Endothelial cell of umbilical vein (primary cell): ENCODE data around the gene DNAJC18. TPM values are rescaled to one million over a fixed set of nuclear protein-coding genes. Genes with fewer than 3 reads are reported as not detected.

Experiments used
- BruUV-seq: library from RNA; stranded (reverse); fragments of 400-500 nt; replicated peaks from 2 replicates; lab custom pipeline; 2021; lab: Mats Ljungman, UMichigan
- CTCF ChIA-PET: fragments of 300-600, 350-600 bp; sonication (Branson Sonifier 250); formaldehyde crosslinking; loops from one replicate; lab custom pipeline; 2021; ENCODE audit warnings: antibody characterized with exemption, inconsistent platforms; lab: Charles Lee
- POLR2A ChIA-PET: fragments of 300-600, 350-600 bp; sonication (Branson Sonifier 250); formaldehyde crosslinking; loops from one replicate; lab custom pipeline; 2021; ENCODE audit warnings: antibody characterized with exemption, inconsistent platforms; lab: Charles Lee
- DNase-seq: peaks from one replicate; pipeline ENCODE4 v3.0.0-alpha.2; 2011; ENCODE audit warnings: low read depth, low spot score
- FAIRE-seq: peaks from 2 replicates; lab custom pipeline; 2011; peaks lifted over from hg19 to GRCh38; lab: Jason Lieb, UNC
- H2AFZ ChIP-seq: 2 replicates; pipeline ENCODE4 v1.6.0; 2012; ENCODE audit warnings: low read depth, low read length, control low read depth, inconsistent platforms
- H3K27ac ChIP-seq: 2 replicates; pipeline ENCODE4 v1.5.1; 2011; ENCODE audit warnings: low read depth, mild to moderate bottlenecking, control low read depth, low read length, moderate library complexity; ENCODE audit not compliant: insufficient read depth
- H3K27me3 ChIP-seq, 2 experiments: 2 replicates each; pipeline versions ENCODE4 v1.6.0 to v1.6.1; 2011; ENCODE audit warnings: low read length in 2 of 2, mixed read lengths in 1 of 2; ENCODE audit not compliant: control insufficient read depth in 2 of 2, insufficient read depth in 2 of 2
- H3K36me3 ChIP-seq, 2 experiments: 2 replicates in 1 of 2; 3 replicates in 1 of 2; pipeline ENCODE4 v1.5.1; 2011; ENCODE audit warnings: low read length in 2 of 2, mild to moderate bottlenecking in 1 of 2, moderate library complexity in 1 of 2; ENCODE audit not compliant: control insufficient read depth in 2 of 2, insufficient read depth in 2 of 2; ENCODE audit errors: extremely low read depth in 1 of 2
- H3K4me1 ChIP-seq: 3 replicates; pipeline ENCODE4 v1.5.1; 2011; ENCODE audit warnings: mild to moderate bottlenecking, low read length; ENCODE audit not compliant: control insufficient read depth, insufficient read depth; ENCODE audit errors: extremely low read depth
- H3K4me2 ChIP-seq: 2 replicates; pipeline ENCODE4 v1.6.1; 2011; ENCODE audit warnings: low read length, control low read depth, mixed read lengths; ENCODE audit not compliant: insufficient read depth
- H3K4me3 ChIP-seq, 3 experiments: fragments of 200-600 bp in 1 of 3; sonication (generic), shearing (Covaris generic) in 1 of 3; replicated peaks in 1 of 3; 2 replicates each; pipeline ENCODE4 v1.5.1; 2011 to 2016; ENCODE audit warnings: control low read depth in 3 of 3, low read length in 3 of 3, mild to moderate bottlenecking in 2 of 3, inconsistent platforms in 1 of 3, low read depth in 1 of 3, moderate library complexity in 1 of 3; ENCODE audit not compliant: insufficient read depth in 1 of 3
- H3K79me2 ChIP-seq: 2 replicates; pipeline ENCODE4 v1.6.0; 2012; ENCODE audit warnings: low read length, inconsistent platforms; ENCODE audit not compliant: control insufficient read depth, insufficient read depth
- H3K9ac ChIP-seq: replicated peaks from 2 replicates; pipeline ENCODE3; 2011; ENCODE audit warnings: low read length, control low read depth; ENCODE audit not compliant: insufficient read depth; ENCODE audit errors: extremely low read depth
- H3K9me1 ChIP-seq: replicated peaks from 3 replicates; pipeline ENCODE4 v1.6.0; 2011; ENCODE audit warnings: mild to moderate bottlenecking, low read length; ENCODE audit not compliant: control insufficient read depth, insufficient read depth; ENCODE audit errors: extremely low read depth
- H3K9me3 ChIP-seq: replicated peaks from 2 replicates; pipeline ENCODE4 v1.5.1; 2012; ENCODE audit warnings: low read length, inconsistent platforms; ENCODE audit not compliant: control insufficient read depth, insufficient read depth
- H4K20me1 ChIP-seq: replicated peaks from 2 replicates; pipeline ENCODE3; 2011; ENCODE audit warnings: mild to moderate bottlenecking, low read length; ENCODE audit not compliant: control insufficient read depth, insufficient read depth; ENCODE audit errors: extremely low read depth
- EZH2 ChIP-seq: IDR thresholded peaks from 2 replicates; pipeline ENCODE4 v1.6.1; 2012; ENCODE audit warnings: borderline replicate concordance, low read depth, mild to moderate bottlenecking, moderate library complexity, low read length, inconsistent platforms; ENCODE audit not compliant: severe bottlenecking
- FOS ChIP-seq: IDR thresholded peaks from 2 replicates; pipeline ENCODE4 v1.6.1; 2011; ENCODE audit warnings: mild to moderate bottlenecking, low read length, moderate library complexity, borderline replicate concordance; ENCODE audit not compliant: insufficient read depth
- GATA2 ChIP-seq: IDR thresholded peaks from 2 replicates; pipeline ENCODE4 v1.7.0; 2011; ENCODE audit warnings: low read depth, mild to moderate bottlenecking, moderate library complexity, mixed read lengths, low read length; ENCODE audit not compliant: insufficient read length, insufficient read depth
- JUN ChIP-seq: IDR thresholded peaks from 2 replicates; pipeline ENCODE4 v1.6.1; 2011; ENCODE audit warnings: borderline replicate concordance, low read depth; ENCODE audit not compliant: insufficient read length, insufficient read depth
- MYC ChIP-seq: IDR thresholded peaks from one replicate; pipeline ENCODE4 v1.6.1; 2011; ENCODE audit warnings: mild to moderate bottlenecking, low read depth, low read length
- POLR2A ChIP-seq: IDR thresholded peaks from 2 replicates; pipeline ENCODE4 v1.6.1; 2012; ENCODE audit warnings: low read depth, mild to moderate bottlenecking, control low read depth, low read length
- POLR2AphosphoS5 ChIP-seq: IDR thresholded peaks from 2 replicates; pipeline ENCODE4 v1.6.1; 2012; ENCODE audit warnings: low read depth, mild to moderate bottlenecking, control low read depth, low read length, moderate library complexity; ENCODE audit not compliant: insufficient read depth
- dilution Hi-C: fragments of 300-500 bp; cut with MboI; formaldehyde crosslinking; loops from one replicate; pipeline ENCODE4 v1.15.0; 2019; ENCODE audit warnings: low sequenced_read_pairs; ENCODE audit not compliant: extremely low pct_ligation_motif_present
- intact Hi-C: fragments of 100-400 bp; cut with micrococcal nuclease; formaldehyde crosslinking; loops from one replicate; pipeline ENCODE4 v1.10.0; 2022
- polyA plus RNA-seq, 4 experiments: library from polyadenylated mRNA; depleted of rRNA in 3 of 4; stranded (reverse) in 3 of 4; unstranded in 1 of 4; fragments of >200 nt; gene quantifications; 2 replicates each; pipeline versions ENCODE4 v1.2.1 to v1.2.3, GENCODE V29; 2011 to 2012; ENCODE audit warnings: missing spikeins in 1 of 4
- total RNA-seq: library from RNA; stranded (reverse); gene quantifications from 2 replicates; pipeline ENCODE4 v1.2.3, GENCODE V29; 2021
- TF ChIP-seq, protein P1 (sequence below): IDR thresholded peaks from 2 replicates; pipeline ENCODE4 v1.6.1; 2011; ENCODE audit not compliant: insufficient read depth, insufficient read length
- TF ChIP-seq, protein P2 (sequence below), 2 donors: IDR thresholded peaks; 1 replicate in 1 of 2; 2 replicates in 1 of 2; pipeline ENCODE4 v1.5.1; 2011; ENCODE audit warnings: low read length in 2 of 2, mild to moderate bottlenecking in 2 of 2, moderate library complexity in 2 of 2, control low read depth in 1 of 2, inconsistent platforms in 1 of 2, low read depth in 1 of 2; ENCODE audit not compliant: insufficient read depth in 1 of 2; ENCODE audit errors: extremely low read depth in 1 of 2

The DNAJC18 gene
- total and polyA plus RNA-seq, 2 donors (not counting 3 experiments of a cell fraction or from before 2014, with no cell fraction given), result 23.2 to 52.6 TPM

DNA sequence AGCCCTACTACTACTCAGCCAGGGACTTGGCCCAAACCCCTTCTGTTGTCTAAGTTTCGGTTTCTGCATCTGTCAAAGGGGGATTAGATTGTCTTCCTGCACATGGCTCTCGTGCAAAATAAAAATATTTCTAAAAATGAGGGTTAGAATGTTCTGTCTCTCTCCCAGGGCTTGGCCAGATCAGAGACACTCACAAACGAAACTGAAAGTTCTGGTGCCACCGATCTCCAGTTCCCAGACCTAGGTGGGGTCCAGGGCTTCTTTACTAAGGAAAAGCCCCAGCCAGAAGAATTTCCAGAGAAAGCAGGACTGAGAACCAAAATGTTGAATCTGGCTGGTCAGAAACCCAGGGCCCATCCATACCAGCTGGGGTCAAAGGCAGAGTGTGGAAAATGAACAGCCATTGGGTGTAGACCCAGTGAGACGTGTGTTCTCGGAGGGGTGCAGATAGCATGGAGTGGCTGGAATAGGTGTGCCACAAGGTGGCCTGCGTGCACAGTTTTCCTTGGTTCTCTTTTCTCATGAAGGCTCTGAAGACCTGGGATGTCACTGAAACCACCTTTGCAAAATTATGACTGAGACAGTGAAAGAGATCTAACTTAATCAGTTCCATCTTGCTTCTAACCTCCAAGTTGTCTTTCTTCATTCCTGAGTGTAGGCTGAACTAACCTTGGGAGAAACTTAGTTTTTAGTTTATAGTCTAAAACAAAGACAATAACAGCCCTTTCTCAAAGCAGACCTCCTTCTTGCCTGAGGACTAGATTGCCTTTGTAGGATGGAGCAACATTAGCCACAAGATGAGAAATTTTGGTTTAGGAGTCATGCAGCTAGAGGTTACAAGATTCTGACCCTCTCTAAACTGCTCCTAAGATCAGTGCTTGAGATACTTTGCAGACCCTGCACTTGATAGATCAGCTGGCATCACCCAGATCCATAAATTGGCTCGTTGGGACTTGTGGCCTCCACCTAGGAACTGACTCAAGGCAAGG, 54.0 kb downstream of the DNAJC18 start:
- intact Hi-C loops, result no loop called here
- Histone ChIP-seq H3K9me1 (no peaks in the 10 kb centered on the region), H3K4me2 (no peak overlapping the region), H4K20me1 (no peaks in the 10 kb centered on the region), H3K4me1 (peaks cover 6% of the 10 kb centered on the region), H3K36me3 (no peaks in the 10 kb centered on the region), H3K27ac (no peak overlapping the region), H3K9ac (no peak overlapping the region), H3K9me3 (no peaks in the 10 kb centered on the region), H3K4me3 (no peak overlapping the region), H2AFZ (no peak overlapping the region), H3K79me2 (no peaks in the 10 kb centered on the region), H3K27me3 (no peaks in the 10 kb centered on the region)
- dilution Hi-C loops, result no loop called here
- DNase-seq, result no peak
- BruUV-seq, result no TSS peak
- no peak for FAIRE-seq
- TF ChIP-seq GATA2 (no peak), FOS (no peak), MYC (no peak), POLR2A (no peak), POLR2AphosphoS5 (no peak), EZH2 (no peak), JUN (no peak)
- TF ChIP-seq, protein P1, sequence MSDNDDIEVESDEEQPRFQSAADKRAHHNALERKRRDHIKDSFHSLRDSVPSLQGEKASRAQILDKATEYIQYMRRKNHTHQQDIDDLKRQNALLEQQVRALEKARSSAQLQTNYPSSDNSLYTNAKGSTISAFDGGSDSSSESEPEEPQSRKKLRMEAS, result no peak
- TF ChIP-seq, protein P2, sequence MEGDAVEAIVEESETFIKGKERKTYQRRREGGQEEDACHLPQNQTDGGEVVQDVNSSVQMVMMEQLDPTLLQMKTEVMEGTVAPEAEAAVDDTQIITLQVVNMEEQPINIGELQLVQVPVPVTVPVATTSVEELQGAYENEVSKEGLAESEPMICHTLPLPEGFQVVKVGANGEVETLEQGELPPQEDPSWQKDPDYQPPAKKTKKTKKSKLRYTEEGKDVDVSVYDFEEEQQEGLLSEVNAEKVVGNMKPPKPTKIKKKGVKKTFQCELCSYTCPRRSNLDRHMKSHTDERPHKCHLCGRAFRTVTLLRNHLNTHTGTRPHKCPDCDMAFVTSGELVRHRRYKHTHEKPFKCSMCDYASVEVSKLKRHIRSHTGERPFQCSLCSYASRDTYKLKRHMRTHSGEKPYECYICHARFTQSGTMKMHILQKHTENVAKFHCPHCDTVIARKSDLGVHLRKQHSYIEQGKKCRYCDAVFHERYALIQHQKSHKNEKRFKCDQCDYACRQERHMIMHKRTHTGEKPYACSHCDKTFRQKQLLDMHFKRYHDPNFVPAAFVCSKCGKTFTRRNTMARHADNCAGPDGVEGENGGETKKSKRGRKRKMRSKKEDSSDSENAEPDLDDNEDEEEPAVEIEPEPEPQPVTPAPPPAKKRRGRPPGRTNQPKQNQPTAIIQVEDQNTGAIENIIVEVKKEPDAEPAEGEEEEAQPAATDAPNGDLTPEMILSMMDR (IDR thresholded peaks at IDR 0.05; ENCODE audit: extremely low read depth in 1 of 2, insufficient read depth in 1 of 2, low read depth in 1 of 2, low read length in 2 of 2), result no peak
- ChIA-PET CTCF (no interaction called here), POLR2A (no interaction called here)
